Medulla oblongata (tissue), 1 donor: Measurements from ENCODE around the gene ERN1.

Experiments
- DNase-seq: peaks from one replicate; pipeline ENCODE4 v3.0.0-alpha.2; 2015; ENCODE audit errors: extremely low spot score

Gene ERN1

GRCh38 chr17:64157669-64158180 is 27.8 kb upstream of the ERN1 start:
- no peak for DNase-seq

DNA sequence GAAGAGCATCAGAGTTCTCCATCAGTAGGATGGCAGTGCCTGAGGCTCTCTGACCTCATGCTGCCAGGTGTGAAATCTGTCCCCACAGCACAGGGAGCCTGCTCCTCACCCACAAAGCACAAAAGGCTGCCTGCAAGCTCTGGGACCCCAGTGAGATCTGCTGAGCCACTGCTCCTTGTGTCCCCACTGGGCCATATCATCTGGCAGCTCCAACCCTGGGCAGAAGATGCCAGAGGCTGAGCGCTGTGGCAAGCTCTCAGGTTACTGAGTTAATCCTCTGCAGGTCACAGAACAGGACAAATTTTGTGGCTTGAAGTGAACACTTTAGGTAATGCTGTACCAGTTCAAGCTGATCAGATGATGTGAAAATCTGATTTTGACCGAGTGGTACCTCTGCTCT is 26.7 kb upstream of the ERN1 start:
- DNase-seq = no peak

DNA sequence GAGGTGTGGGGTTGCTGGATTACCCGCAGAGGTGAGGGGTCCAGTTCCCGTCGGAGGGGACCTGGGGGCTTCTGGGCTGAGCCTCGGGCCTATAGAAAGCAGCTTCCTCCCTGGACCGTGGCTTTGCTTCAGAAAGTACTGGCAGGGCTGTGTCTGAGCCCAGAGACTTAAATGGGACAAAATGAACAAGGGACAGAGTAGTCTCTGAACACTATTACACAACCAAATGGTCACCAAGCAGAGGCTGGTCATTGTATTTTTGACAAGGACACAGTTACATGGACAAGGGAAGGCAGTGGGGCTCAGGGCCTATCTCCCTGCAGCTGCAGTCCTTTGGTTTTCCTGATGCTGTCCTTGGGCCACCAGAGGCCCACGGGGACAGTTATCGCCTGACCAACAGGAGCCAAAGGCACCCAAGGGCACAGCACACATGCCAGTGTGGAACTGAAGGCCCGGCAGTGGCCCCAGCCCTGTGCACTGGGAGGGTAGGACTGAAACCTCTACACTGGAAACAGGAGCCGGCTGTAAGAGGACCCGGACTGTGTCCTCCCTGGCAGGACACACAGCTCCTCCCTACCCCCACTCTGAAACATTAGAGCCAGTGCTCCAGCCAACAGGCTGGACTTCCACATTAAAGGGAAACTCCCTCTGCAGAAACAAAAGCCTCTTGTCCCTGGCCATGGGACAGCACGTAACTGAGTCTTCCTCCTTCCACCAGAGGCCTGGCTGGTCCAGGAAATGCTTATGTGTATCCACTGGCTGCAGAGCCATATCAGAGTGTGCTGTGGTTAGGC is 26.0 kb upstream of the ERN1 start:
- DNase-seq = peak; percentile 97

GRCh38 chr17:64155129-64155528 is 25.2 kb upstream of the ERN1 start:
- DNase-seq = no peak

DNA sequence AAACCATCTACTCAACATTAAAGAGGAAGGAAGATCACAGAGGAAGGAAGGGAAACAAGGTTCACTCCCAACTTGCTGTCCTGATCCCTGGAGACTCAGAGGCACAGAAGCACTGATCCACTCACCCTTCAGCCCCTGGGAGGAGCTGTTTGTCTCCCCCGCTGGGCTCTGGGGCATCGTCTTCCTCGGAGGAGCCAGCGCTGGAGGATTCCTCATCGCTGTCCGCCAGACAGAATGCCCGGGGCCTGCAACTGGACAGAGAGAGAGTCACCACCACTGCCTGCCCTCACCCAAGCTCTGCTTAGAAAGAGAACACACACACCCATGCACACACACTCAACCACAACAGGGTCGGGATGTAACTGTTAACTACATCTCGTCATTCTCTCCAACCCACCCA is 24.8 kb upstream of the ERN1 start:
- peak; percentile 51 for DNase-seq

DNA sequence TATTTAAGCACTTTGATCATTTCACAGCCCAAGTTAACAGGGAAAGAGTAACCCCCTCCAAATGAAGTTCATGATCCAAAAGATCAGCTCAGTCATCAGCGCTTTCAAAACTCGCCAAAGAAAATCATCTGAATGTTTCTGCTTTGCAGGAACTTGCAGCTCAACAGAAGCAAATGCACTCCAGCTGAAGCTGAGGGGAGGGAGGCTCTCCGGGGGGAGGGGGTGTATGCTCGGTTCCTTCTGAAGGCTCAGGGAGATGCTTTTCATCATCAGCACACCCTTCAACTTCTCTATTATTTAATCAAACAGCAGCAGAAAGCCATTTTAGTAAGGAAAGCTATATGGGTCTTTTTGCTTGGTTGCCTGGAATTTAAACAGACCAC is 24.4 kb upstream of the ERN1 start:
- no peak for DNase-seq

- no peak for DNase-seq
These were observed 23.8 kb upstream of the ERN1 start for GRCh38 chr17:64153565-64154312.

DNA sequence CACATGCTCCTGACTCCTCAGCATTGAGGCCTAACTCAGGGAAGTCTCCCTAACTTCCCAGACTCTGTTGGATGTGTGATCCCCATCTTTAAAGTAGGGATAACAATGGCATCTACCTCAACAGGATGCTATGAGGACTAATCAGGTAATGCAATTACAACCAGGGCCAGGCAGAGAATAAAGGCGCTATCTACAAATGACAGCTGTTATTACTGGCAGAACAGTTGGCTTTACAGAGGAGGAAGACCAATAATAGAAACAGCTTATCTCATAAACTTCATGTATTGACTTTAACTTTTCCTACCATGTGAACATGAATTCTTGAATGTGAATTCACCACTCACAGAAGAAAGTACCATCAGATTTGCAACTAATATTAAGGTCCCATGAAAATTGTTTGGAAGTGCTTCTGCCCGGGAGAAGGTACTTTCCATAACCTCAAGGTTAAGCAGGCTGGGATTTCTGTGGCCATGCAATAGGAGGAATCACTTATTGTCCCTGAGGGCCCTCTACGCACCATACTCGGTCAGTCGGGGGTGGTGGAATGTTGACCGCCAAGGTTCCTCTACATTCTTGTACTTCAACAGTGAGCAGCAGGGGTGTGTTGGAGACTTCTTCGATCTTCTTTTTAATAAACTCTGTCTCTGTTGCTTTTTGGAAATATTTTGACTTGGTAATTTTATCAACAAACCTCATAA is 22.6 kb upstream of the ERN1 start:
- no peak for DNase-seq

DNA sequence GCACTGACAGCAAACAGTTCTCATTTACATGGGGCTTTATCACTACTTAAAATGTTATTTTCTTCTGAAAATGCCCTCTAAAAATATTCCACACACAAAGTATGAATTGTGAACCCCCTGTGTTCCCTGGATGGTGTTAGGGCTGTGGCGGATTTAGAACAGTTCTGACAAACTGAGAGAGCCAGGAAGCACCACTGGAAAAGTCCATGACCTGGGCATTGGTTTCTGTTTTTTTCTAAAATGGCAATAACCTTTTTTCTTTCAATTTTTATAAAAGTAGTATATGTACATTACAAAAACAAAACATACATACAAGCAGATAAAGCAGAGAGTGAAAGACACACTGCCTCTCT is 21.0 kb upstream of the ERN1 start:
- no peak for DNase-seq

- DNase-seq = no peak
These were observed 20.5 kb upstream of the ERN1 start for GRCh38 chr17:64150237-64151015.

DNA sequence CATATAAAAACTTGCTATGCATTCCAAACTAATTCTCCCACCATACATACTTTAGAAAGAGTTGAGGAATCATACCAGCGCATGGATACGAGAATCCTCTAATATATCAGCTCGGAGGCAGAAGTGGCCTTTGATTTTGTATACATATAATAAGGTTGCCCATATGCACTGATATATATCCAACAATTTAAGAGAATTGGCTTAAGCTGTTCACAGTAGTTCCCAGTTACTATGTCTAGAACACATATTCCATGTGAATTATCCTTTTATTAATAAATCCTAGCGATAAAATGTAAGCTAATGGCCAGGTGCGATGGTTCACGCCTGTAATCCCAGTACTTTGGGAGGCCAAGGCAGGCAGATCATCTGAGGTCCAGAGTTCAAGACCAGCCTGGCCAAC is 19.3 kb upstream of the ERN1 start:
- DNase-seq = no peak

DNA sequence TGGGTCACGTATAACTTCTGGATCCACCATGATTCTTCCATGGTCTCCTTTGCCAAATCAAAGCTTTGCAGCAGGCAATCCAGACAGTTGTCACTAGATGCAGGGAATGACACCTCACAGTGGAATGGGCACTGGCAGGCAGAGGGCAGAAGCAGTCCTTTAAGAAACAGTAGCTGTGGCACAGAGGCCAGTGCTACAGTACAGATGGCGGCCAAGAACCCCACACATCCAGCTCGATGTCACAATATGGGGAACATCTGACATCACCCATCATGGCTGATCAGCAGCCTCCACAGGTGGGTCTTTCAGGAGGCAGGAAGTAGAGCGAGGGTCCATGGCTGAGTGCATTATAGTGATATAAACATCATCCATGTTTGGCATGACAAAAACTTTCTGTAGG is 18.8 kb upstream of the ERN1 start:
- DNase-seq = peak; percentile 67

- no peak for DNase-seq
These were observed 18.2 kb upstream of the ERN1 start for GRCh38 chr17:64148017-64148631.

- DNase-seq = no peak
These were observed 17.4 kb upstream of the ERN1 start for GRCh38 chr17:64147110-64148016.

DNA sequence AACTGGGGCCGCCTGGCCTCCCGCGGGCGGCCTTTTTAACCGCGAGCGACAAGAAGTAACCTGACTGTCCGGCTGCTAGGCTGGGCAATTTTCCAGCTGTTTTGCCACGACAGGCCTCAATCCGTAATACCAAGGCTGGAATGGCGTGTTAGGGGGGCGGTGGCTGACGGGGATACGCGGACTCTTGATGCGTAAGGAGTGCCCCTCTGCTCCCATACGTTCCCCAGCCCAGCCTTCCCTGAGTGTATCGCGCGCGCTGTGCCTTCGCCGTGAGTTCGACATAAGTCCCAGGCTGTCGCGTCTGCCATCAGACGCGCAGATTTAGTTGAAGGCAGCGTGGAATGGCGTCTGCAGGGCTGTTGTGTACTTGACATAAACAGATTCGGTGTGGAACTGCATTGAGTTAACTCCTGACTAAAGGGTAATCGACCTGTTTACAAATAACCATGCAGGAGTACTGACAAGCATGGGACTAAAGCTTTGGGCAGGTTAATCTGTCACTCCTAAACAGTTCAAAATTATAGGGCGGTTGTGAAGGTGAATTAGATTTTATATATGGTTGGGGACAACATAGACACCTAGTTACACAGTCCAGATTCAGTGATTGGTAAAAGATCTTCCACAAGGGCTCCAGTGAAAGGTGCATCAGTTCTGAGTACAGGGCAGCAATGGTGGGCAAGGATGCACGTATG is 16.6 kb upstream of the ERN1 start:
- DNase-seq = peak; percentile 72

GRCh38 chr17:64145751-64146417 is 15.9 kb upstream of the ERN1 start:
- DNase-seq = peak; percentile 100

DNA sequence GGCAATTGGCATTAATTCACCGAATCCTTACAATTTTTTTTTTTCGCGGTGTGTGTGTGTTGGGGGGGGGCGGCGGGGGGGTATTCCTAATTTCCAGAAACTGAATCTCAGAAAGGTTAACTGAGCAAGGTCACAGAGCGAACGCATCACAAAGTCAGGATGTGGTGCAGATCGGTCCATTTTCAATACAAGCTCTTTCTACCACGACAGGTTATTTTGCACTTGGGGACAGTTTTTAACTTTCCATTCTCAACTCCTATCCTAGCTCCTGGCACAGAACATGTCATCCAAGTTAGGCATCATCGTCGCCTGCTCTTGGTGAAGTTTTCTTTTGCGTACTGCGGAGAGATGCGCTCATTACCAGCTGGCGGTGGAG is 15.4 kb upstream of the ERN1 start:
- DNase-seq = no peak

GRCh38 chr17:64139542-64139941 is 9.6 kb upstream of the ERN1 start:
- DNase-seq = no peak

GRCh38 chr17:64138441-64138840 is 8.5 kb upstream of the ERN1 start:
- no peak for DNase-seq
